LNCaP clone FGC (cell line): ENCODE results near the gene NIT2.

ENCODE experiments used
- DNase-seq: peaks from one replicate; pipeline ENCODE4 v3.0.0-alpha.2; 2011; ENCODE audit warnings: low read depth
- H3K4me3 ChIP-seq: 2 replicates; pipeline ENCODE4 v1.5.1; 2011; ENCODE audit warnings: mild to moderate bottlenecking, low read depth, low read length, control low read depth
- CTCF ChIP-seq: IDR thresholded peaks from 2 replicates; pipeline ENCODE4 v1.5.1; 2012; ENCODE audit warnings: mild to moderate bottlenecking; ENCODE audit not compliant: control insufficient read depth, insufficient read depth; ENCODE audit errors: extremely low read depth

NIT2 gene

GRCh38 chr3:100334488-100335351 lies at the start of gene NIT2:
Gene NIT2, plus strand, starts transcription at chr3:100334757. Its CDS starts 35 bp downstream, at chr3:100334792.
- peak; percentile 58 for DNase-seq
- TF ChIP-seq CTCF, result peak; percentile 12; the same call in 1 of the 2 replicates
- H3K4me3 ChIP-seq, result peak within 1 kb of the TSS; percentile 64

DNA sequence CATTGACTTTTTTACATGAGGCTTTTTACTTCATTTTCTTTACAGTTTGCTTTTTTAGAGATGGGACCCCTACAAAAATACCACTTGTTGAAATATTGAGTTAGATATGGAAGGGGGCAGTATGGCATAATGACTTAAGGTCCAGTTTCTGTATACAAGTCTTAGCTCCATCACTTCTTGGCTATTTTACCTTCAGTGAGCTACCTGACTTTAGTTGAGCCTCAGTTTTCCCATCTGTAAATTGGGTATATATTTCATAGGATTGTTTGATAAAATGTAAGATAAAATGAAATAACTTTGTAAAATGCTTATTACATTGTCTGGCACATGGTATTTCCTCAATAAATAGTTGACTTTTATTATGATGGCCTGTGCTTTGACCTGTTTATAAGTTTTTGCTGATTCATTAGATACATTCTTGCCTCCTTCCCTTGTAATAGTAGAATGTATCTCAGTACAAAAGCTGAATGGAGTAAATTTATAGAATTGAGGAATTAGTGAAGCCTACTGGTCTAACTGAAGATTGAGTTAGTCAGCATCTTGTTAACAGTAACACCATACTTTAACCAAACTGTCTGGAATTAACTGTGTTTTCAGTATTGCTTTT lies 46.2 kb upstream of the NIT2 start:
- DNase-seq, result no peak
- no peak overlapping the region for H3K4me3 ChIP-seq
- TF ChIP-seq CTCF, result no peak

DNA sequence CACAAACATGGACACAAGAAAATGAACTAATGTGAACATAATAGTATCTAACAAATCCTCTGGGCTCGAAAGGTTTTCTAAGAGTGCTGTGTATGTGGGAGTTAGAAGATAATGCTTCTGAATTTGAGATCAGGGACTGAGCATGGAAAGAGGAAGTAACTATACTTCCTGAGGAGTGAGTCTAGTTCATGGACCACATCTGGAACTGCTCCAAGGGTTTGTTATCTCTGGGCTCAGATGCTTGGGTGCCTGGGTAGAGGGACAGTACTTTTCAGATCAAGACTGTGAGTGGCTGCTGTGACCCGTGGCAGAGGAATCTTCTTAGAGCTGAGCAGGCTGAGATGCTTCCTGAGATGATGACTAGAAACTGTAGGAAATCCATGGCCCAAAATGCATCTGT lies 45.2 kb upstream of the NIT2 start:
- DNase-seq, result no peak
- H3K4me3 ChIP-seq, result no peak overlapping the region
- no peak for TF ChIP-seq CTCF

DNA sequence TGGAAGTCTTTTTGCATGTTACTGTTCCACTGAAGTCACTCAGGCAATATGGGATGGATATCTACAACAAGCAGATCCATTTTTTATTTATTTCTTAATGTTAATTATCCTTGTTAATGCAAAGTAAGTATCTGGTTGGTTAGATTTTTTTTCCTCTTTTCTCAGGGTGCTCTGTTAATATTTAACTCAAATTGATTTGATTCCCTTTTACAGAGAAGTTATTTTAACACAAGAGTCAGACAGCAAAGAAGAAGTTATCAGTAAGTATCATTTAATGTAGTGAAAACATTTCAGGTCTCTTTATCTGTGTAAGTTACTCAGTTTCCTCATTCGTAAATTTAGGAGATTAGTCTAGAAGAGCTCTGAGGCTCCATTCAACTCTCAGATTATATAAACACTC lies 39.5 kb upstream of the NIT2 start:
- TF ChIP-seq CTCF, result no peak
- H3K4me3 ChIP-seq, result no peak overlapping the region
- no peak for DNase-seq

DNA sequence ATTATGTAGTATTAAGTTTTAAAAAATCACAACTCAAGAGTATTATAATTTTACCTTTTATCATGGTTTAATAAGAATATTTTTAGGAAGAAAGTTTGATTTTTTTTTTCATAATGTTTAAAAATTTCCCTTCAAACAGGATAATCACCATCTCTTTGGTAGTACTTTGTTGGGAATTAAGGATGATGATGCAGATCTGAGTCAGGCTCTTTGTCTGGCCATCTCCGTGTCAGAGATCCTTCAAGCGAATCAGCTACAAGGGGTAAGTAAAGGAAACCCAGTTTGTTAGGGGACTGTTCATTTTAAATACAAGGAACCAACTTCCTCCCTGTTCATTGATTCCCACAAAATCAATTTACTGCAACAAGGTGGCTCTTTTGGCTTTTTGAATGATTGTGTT lies 36.8 kb upstream of the NIT2 start:
- no peak for TF ChIP-seq CTCF
- H3K4me3 ChIP-seq, result no peak overlapping the region
- no peak for DNase-seq

GRCh38 chr3:100299016-100299415 lies 35.5 kb upstream of the NIT2 start:
- TF ChIP-seq CTCF, result no peak
- no peak for DNase-seq
- no peak overlapping the region for H3K4me3 ChIP-seq
